GM18868 (cell line): ENCODE results near the gene BORCS6.
"Not testable (repeated sequence)": the region's sequence is repeated elsewhere in the genome, so short reads cannot be mapped to it uniquely, and the experiment has no call there.

Experiments
- ATAC-seq: cut with Tn5 transposase; IDR thresholded peaks from one replicate; pipeline ENCODE4 v1.9.1; 2021; ENCODE audit warnings: mild to moderate bottlenecking, moderate library complexity; ENCODE audit not compliant: unreplicated experiment

BORCS6 gene

DNA sequence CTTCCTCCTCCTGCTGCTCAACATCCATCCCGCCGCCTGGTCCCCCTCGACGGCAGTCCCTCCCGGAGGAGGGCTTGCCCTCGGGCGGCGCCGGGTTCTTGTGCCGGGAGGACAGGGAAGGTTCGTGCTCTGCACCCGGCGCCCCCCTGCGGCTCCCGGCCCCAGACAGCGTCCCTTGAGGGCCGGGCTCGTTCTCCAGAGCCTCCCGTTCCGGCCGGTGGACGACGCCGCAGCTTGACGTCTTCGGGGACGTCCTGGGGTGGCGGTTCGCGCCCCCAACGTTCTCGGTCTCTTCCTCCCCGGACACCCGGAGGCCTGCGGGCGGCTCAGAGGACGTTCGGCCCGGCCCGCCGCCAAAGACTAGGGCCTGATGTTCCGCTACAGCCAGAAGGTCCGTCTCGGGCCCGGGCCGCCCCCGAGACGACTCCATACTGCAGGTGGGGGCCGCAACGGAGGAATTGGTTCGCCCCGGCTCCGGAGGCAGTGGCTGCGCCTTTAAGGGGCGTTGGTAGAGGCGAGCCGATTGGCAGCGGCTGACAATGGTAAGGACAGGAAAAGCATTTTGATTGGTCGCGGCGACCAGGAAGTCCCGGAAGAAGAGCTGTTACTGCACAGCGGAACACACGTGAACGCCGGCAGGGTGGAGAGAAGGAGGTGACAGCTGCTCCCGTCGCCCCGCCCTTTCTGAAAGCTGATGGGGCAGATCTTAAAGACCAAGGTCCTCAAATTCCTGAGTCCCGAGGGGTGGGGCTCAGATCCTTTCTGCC lies at the start of gene BORCS6:
BORCS6 (minus strand) TSS at position 470 of the 767 bp plus-strand sequence; CDS start at position 430, 40 bp downstream.
- ATAC-seq = peak; percentile 56

DNA sequence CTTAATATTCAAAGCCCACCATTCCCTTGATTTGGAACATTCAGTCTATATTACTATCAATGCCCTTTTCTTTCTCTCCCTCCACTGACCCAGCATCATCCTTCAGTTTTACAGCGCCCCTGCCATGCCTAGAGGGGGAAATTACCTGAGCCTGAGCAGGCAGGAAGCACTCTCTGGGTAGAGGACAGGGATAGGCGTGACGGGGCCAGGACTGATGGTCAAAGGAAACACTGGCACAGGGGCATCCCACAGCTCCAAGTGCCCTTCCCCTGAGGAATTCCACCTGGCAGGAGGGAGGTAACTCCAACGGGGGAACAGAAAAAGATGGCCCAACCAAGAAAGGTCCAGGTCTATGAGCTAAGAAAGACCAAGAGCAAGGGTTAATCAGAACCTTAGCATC lies 47.9 kb upstream of the BORCS6 start:
- no peak for ATAC-seq

DNA sequence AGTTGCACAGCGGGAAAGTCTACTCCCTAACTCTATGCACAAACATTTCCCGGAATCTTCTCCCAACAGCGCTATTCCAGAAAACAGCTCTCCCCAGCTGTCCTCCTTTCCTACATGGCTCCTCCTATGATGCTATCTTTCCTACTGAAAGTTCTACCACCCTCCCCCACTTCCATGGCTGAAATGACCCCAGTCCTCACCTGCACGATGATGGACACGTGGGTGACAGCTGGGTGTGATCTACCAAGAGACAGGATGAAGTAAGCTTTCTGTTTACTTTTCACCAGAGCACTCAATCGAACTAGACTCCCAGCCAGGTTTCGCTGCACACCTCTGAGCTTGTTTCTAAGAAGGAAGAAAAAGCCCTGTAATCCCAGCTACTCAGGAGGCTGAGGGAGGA lies 47.2 kb upstream of the BORCS6 start:
- no peak for ATAC-seq

DNA sequence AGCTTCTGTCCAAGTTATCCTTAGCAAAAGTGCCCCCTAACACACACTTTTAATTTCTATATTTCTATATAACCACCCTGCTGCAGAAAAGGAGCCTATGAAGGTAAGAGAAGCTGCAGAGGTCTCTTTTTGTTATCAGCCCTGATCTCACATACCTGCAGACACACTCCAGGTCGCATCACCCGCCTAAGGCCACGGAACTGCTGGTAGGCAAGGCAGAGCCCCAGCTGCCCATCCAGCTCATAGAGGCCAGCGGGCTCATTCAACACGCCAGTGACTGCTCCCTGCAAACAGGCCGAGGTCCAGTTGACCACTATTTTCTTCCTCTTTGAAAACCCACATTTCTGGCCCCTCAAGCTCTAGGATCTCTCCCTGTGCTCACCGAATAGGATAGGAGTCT lies 45.7 kb upstream of the BORCS6 start:
- ATAC-seq = no peak

DNA sequence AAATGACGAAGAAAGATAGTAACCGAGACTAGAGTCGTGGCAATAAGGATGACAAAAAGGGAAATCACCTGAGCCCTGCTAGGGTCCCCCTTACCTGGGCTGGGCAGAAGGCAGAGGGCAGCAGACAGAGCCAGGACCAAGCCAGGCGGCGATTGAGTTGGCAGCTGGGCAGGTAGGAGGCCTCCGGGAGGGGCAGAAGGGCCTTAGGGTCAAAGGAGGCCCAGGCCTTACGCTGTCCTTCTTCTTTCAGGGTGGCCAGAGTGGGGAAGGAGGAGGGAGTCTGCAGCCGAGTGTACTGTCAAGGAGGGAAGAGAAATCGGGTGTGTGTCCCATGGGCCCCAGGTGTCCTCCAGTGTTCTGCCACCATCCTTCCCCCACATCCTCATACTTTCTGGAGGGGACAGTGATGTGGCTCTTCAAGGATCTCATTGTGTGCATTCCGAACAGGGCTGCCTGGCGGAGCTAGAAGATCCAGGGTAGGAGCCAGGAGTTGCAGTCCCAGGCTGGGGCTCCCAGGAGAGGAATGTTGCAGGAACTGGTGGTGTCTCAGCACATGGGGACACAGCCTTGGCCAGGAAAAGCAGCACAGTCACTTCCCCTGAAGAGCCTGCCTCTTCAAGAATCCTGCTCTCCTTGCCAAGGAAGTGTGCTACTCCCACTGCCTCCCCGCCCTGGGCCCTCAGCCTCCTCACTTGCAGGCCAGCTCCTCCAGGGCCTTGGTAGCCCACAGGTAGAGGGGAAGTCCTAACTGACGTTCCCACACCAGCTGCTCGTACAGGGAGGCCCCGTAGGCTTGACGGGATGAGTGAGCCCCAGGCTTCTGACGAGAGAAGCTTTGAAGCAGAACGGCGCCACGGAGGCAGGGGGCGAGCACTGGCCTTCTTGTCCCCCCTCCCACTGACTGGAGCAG lies 44.6 kb upstream of the BORCS6 start:
- ATAC-seq = no peak

DNA sequence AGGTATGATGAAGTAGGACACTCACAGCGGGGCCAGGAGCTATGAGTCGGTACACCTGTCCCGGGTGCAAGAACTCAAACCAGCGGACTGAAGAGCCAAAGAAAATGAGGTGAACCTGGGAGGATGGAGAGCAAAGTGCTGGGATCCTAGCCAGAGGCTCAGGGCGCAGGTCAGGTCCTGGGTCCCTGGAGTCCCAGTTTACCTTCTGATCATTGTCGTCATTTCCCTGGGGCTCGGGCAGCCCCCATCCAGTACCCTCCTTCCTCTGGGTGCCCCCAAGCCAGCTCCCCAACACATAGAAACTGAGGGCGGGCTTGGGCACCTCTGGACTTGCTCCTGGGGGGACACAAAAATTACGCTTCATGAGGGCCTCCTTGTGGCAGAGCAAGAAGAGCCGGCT lies 41.7 kb upstream of the BORCS6 start:
- no peak for ATAC-seq

DNA sequence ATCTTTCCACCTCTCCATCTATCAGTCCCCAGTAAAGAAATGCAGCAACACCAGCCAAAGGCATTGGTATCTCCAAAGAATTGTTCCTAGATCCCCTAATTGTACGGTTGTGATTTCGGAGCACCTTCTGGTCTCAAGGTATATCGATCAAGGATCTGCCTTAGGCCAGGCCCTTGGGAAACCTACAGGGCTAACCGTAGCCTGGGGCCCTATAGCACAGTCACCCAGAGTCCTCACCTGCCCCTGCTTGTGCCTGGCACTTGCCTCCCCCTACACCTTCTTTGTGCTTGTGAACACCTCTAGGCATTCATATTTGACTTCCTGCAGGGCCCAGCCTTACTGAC lies 37.2 kb upstream of the BORCS6 start:
- ATAC-seq = no peak

DNA sequence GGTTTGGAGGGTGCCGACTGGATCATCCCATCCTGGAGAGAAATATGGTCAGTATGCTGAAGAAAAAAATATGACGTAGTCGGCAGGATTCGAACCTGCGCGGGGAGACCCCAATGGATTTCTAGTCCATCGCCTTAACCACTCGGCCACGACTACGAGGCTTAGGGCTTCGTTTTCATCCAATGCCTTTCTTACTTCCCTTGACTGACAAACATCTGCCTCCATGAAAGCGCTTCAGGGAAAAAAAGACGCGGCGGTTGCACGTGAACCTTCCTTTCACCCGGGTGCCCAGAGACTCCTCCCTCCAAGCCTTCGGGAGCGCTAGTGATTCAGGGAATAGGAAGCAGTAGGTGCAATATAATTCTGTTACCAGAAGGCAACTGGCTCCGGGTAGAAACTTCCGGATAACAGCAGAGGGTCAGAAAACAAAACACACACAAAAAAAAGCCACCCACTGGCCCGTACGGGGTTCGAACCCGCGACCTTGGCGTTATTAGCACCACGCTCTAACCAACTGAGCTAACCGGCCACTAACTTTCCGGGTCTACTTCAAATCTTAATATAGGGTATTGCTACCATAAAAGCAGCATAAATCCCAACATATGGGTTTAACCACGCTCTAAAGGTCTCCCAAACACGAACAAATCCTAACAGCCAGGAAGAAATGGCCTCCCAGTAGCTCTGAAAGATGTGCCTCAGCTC lies 36.7 kb upstream of the BORCS6 start:
- no peak for ATAC-seq

DNA sequence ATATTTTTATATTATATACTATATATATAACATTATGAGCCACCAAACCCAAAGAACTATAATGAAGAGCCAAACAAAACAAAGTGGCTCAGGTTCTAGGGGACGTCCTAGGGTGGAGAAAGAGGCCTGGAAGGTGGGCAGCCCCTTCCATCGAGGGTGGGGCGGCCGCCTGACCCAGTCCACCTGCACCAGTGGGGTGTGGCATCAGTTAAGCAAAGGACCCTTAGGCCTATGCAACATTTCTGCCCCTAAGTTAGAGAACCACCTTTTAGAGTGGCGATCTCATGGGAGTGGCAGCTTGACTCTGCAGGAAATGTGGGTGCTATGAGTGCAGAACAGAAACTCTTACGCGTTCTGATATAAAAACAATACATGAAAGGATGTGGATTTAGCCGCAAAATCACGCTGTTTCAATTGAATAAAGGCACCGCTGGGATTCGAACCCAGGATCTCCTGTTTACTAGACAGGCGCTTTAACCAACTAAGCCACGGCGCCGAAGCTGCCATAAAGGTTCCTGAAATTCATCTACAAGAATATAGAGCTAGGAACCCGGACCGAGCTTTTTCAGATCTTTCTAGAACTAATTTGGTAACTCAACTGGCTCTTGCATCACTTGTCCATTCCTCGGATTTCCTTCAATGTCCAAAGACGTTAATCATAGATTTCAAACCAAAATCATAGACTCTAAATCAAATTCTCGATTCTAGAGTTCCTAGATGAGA lies 36.0 kb upstream of the BORCS6 start:
- no peak for ATAC-seq

DNA sequence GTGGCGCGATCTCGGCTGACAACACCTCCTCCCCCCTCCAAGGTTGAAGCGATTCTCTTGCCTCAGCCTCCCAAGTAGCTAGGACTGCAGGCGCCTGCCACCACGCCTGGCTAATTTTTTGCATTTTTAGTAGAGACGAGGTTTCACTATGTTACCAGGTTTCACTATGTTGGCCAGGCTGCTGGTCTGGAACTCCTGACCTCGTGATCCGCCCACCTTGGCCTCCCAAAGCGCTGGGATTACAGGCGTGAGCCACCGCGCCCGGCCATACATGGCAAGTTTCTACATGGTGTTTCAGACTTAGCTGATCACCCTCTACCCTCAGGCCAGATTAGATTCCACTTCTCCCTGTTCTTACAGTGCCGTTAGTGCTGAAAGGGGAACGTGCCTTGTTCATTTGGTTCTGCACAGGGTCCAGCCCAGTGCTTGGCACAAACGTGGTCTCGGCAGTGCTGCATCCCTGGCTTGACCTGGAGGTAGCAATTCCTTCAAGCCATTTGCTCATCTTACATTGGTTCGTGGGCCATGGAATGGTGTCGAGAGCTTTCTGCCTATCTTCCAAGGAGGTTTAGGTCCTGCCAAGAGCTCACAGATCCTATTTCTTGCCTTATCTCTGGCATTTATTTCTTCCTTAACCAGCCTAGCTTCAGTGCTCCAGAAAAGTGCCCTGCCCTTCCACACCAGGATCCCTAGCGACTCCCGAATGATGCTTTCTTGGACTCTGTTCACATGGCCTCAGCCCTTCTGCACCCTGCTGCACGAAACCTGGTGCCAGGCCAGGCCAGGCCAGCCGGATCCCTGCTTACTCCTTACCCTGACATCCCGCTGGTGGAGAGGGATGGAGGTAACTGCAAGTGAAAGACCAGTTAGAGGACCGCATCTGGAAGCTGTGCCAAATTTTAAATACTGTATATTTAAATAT lies 35.2 kb upstream of the BORCS6 start:
- ATAC-seq = no peak

DNA sequence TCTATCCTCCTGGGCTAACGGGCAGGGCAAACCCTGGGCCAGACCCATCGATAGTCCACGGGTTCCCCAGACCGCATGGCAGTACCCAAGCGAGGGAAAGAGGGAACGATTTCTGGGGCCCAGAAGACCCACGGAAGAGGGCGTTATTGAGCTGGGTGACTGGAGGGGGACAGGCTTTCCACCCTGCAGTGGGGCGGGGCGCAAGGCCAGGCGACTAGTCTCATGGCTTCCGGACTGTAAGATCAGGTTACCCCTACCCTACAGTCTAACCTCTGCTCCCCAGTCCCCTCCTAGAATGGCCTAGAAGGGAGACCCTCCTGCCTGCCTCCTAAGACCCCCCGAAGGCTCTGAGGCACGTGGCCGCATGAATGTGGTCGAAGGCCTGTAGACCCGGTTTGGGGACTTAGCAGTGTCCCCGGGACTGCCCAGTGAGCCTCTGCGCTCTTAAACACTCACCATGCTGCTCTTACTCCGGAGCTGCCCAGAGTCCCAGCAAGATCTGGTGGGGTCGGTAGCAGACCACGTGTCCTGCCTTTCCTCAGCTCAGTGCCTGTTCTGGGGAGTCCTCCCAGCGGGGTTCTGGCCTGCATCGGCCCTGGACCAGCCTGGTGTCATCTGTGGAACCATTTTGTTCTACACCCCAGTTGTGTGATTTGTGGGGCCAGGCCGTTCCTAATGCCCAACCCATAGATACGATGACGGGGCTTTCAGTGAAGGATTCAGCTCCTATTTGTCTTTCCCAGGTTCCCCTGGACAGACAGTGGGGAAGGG lies 33.6 kb upstream of the BORCS6 start:
- ATAC-seq = no peak

DNA sequence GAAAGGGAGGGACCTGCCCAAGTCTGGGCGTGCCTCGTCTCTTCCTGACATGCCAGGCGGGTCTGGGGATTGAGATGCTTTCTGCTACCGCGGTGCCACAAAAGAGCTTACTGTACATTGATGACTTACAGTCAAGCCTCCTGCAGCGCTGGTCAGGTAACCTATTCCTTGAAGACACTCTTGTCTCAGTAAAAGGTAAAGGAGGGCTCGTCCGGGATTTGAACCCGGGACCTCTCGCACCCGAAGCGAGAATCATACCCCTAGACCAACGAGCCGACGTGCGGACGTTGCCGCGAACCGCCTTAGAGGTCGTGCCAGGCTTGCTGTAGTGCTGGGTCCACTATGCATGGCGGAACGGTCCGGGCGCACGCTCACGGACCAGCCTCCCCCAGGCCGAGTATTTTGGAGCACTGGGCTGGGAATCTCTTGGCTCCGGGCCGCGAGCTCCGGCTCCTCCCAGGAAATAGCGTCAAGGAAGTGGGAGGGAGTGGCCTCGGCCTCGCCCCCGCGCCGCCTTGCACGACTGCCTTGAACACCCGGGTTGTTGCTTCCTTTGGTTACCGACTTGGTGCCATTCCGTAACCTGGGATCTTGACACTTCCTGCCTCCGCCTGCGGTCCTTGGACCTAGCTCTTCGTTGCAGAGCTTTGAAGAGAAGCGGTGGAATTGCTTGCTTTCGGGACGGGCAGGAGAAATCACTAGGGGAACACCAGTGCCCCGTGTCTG lies 32.8 kb upstream of the BORCS6 start:
- ATAC-seq = peak; percentile 30

DNA sequence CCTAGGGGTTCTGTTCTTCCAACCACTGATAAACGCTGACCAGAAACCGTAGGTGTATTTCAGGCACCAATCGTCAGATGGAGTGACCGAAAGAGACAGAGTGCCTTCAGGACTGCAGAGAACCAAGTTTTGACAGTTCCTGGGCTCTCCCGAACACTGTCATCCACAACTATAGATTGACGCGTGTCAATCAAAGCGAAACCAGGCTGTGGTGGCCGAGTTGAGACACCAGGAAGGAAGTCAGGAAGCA lies 32.3 kb upstream of the BORCS6 start:
- ATAC-seq = no peak

DNA sequence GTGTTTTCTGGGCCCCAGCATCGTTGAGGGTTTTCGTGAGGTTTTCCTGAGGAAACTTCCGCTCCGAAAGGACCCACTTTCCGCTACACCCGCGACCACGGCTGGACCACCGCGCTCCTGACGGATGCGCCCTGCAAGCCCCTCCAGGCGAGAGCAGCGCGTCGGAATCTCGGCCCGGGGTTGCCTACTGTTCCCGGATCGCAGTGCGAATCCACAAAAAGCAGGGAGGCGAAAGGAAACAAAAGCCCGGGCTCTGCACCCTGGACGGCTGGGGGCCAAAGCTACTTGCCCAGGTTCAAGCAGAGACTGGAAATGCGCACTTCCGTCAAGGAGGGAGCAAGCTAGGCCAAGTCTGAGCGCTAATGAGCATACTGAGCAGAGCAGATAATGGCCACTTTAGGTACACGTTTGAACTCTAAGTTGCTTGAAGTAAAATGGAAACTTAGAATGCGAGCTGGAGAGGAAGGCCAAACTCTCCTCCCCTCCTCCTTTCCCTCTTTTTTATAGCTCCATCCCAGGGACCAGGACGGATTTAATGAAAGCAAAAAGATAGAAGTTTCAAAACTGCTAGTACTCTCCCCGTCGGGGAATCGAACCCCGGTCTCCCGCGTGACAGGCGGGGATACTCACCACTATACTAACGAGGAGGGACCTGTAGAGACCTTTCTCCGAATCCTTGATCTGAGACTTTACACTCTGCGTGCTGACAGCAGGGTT lies 31.8 kb upstream of the BORCS6 start:
- peak; percentile 34 for ATAC-seq

DNA sequence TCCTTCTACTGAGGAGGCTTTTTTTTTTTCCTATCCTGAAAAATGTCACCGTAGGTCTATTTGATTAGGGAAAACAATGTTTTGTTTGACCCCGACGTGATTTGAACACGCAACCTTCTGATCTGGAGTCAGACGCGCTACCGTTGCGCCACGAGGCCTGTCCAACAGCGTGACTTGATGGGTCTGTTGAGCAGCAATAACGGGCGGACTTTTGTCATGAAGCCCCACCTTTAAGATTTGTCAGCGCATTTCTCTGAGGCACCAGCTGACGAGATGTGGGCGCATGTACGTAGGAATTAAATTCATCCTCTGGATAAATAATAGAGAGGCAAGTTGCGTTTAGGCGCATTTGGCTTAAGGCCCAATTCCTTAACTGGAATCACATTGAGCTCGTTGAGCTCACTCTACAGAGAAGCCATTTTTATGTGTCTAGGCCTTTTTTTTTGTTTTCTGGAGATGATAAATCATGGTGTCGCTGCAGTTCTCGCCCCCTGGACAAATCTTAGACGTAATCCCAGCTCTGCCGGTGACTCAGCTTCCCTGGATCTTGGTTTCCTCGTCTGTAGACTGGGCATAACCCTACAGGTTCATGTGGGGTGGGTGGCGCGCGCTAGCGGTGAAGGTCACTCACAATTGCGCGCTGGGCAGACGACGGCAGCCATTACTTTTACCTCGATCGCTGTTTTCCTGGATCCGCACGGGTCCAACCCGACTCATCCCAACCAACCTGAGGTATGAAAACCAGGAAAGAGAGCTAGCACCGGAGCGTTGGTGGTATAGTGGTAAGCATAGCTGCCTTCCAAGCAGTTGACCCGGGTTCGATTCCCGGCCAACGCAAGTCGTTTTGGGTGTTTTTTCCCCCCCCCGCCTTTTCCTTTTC lies 31.0 kb upstream of the BORCS6 start:
- peak; percentile 16 for ATAC-seq

DNA sequence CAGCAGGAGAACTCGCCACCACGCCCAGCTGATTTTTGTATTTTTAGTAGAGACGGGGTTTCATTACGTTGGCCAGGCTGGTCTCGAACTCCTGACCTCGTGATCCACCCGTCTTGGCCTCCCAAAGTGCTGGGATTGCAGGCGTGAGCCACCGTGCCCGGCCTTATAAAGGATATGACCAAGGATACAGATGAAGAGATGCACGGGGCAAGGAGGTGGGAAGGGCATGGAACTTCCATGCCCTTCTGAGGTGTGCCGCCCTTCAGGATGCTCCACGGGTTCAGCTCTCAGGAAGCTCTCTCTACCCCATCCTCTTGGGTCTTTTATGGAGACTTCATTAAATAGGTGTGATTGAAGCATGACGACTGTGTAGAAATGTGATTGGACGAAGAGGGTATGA lies 24.0 kb upstream of the BORCS6 start:
- not testable (repeated sequence) for ATAC-seq
